UCSD-AML1 (cell line): Measurements from ENCODE around the gene FAM229A.
"Not testable (repeated sequence)": the region's sequence is repeated elsewhere in the genome, so short reads cannot be mapped to it uniquely, and the experiment has no call there.

Experiments
- DNase-seq: peaks from one replicate; lab custom pipeline; 2025; ENCODE audit not compliant: unreplicated experiment; lab: John Stamatoyannopoulos, UW

The FAM229A gene

GRCh38 chr1:32362474-32363313, at the start of gene FAM229A, which contains the start of gene TSSK3:
Gene FAM229A, minus strand, starts transcription at chr1:32362485. Its CDS starts 394 bp downstream, at chr1:32362091.
Gene TSSK3, plus strand, starts transcription at chr1:32362539. Its CDS starts 163 bp downstream, at chr1:32362702.
- no peak for DNase-seq

GRCh38 chr1:32411261-32411660, 49.0 kb upstream of the FAM229A start:
- DNase-seq: no peak

- DNase-seq: no peak
These were observed 44.4 kb upstream of the FAM229A start for GRCh38 chr1:32406629-32407111.

GRCh38 chr1:32405672-32406467, 43.6 kb upstream of the FAM229A start:
- no peak for DNase-seq

GRCh38 chr1:32404946-32405345, 42.7 kb upstream of the FAM229A start:
- DNase-seq: no peak

GRCh38 chr1:32400876-32401631, 38.8 kb upstream of the FAM229A start:
- peak; percentile 63 for DNase-seq

GRCh38 chr1:32399843-32400242, 37.6 kb upstream of the FAM229A start:
- no peak for DNase-seq

GRCh38 chr1:32398401-32398800, 36.1 kb upstream of the FAM229A start:
- no peak for DNase-seq

GRCh38 chr1:32396524-32396923, 34.2 kb upstream of the FAM229A start:
- not testable (repeated sequence) for DNase-seq

- DNase-seq: no peak
These were observed 32.7 kb upstream of the FAM229A start for GRCh38 chr1:32394890-32395432.

- peak; percentile 98 for DNase-seq
These were observed 32.0 kb upstream of the FAM229A start, which contains the start of gene BSDC1 for GRCh38 chr1:32394141-32394889. Gene BSDC1, minus strand, starts transcription at chr1:32394441. Its CDS starts 27 bp downstream, at chr1:32394414.

- DNase-seq: no peak
These were observed 31.5 kb upstream of the FAM229A start for GRCh38 chr1:32393832-32394140.

GRCh38 chr1:32393136-32393535, 30.9 kb upstream of the FAM229A start:
- no peak for DNase-seq

GRCh38 chr1:32392325-32392724, 30.0 kb upstream of the FAM229A start:
- DNase-seq: no peak

GRCh38 chr1:32390904-32391870, 28.9 kb upstream of the FAM229A start:
- DNase-seq: no peak

GRCh38 chr1:32388641-32389040, 26.4 kb upstream of the FAM229A start:
- DNase-seq: no peak

- DNase-seq: no peak
These were observed 24.5 kb upstream of the FAM229A start for GRCh38 chr1:32386676-32387392.

GRCh38 chr1:32380057-32380456, 17.8 kb upstream of the FAM229A start:
- DNase-seq: no peak
